Inflammatory macrophage treated with lipopolysaccharide for 1 hour (primary cell): ENCODE data around the gene ZNF185.

Experiments used
- DNase-seq, 2 donors: peaks; one replicate each; pipeline ENCODE4 v3.0.0-alpha.2; 2020 to 2022

The ZNF185 gene

GRCh38 chrX:152918707-152919106 lies 20.8 kb downstream of the ZNF185 start:
- DNase-seq, result no peak

GRCh38 chrX:152923599-152923998 lies 25.7 kb downstream of the ZNF185 start:
- DNase-seq, result no peak

GRCh38 chrX:152925835-152926234 lies 28.0 kb downstream of the ZNF185 start:
- DNase-seq, result no peak

DNA sequence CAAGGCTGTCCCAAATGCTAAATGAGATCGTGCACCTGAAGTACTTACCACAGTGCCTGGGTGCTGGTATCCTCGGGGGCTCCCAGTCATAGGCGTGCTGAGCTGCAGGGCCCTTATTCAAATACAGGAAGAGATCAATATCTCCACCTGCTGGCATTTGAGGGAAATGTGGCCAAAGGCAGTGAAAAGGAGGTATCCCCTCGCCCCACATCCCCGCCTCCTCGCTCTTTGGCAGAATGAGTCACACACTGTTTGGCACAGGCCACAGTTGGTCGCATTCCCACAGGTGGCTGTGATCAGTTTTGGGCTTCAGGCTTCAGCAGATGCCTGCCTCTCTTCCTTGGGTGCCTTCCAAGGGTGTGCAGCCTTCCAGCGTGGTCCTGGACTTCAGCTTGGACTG lies 28.4 kb downstream of the ZNF185 start:
- peak; percentile 33 to 51 for DNase-seq

- DNase-seq, result peak in 1 of 2 donors; percentile 29
Measured at GRCh38 chrX:152926923-152927322, 29.1 kb downstream of the ZNF185 start.

DNA sequence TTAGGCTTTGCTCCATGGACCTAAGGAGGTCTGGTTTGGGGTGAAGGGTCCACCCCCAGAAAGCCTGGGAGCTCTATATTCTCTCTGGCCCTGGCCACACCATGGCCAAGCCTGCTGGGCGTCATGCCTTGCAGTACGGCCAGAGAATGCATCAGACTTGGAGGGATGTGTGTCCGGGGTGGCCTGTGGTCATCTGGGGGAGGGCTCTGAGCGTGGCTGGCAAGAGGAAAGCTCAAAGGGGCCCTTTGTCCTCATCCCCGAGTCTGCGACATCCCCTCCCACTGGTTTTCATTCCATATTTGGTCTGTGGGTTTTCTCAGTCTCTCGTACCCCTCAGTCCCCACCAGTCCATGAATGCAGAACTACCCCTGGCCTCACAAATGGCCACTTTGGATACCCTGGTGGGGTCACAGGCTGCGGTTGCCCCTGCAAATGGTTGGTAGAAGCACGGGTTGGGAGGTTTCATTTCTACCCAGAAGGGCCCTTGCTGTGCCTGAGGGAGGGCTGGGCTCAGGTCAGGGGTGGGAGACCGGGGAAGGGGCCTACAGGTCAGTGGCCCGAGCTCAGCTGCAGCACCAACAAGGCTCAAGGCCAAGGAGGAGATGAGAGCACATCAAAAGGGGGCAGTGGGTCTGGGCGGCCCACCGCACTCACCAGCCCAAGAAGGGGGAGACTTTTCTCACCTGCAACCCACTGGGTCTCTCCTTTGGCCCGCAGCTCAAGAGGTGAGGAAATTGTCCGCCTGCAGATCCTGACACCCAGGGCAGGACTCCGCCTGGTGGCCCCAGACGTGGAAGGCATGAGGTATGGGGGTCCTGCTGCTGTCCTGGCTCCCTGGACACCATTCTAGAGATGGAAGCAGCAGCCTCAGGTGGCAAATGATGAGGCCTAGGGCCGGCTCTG lies 30.2 kb downstream of the ZNF185 start:
- no peak for DNase-seq

DNA sequence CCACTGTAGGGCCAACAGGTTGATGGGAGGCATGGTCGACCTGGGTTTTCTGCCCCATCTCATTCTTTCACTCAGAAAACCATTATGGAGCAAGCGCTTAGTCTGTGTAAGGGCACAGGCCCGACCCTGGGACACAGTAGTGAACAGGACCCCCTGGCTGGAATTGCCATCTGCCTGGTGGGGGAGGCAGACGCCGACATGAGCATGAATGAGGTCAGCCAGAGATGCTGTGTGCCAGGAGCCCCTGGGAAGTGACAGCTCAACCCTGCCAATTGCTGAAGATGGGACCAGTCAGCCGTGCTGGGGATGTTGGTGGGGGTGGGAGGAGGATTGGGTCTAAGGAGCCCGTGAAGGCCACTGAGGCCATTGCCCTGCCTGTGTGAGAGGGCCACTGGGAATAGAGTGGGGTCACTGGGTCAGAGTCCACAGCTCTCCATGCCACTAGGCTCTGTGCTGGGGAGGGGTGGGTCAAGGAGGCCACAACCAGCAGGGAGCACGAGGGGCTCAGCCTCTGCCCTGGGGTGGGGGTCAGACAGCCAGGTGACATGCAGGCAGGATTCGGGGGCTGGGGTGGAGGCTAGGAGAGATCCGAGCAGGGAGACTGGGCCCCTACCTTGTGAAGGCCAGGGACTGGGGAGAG lies 31.0 kb downstream of the ZNF185 start:
- DNase-seq, result no peak

DNA sequence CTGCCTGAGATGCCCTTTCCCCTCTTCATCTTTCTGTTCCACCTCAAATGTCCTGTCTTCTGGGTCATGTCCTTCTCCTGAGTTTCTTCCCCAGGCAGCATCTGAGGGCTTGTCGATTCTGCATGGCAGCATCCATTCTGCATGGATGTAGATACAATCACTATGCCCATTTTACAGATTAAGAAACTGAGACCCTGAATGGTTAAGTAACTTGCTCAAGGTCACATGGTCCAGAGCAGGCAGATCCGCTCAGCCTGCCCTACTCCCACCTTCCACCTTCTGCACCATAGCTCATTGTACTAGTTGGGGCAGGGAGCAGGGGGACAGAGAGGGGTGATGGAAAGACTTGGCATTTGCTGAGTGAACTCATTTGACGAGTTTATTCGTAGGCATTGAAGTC lies 32.0 kb downstream of the ZNF185 start:
- DNase-seq, result no peak

GRCh38 chrX:152930516-152930915 lies 32.6 kb downstream of the ZNF185 start:
- no peak for DNase-seq

- no peak for DNase-seq
Measured at GRCh38 chrX:152932144-152932543, 34.3 kb downstream of the ZNF185 start.

- no peak for DNase-seq
Measured at GRCh38 chrX:152932598-152933175, 34.8 kb downstream of the ZNF185 start.

DNA sequence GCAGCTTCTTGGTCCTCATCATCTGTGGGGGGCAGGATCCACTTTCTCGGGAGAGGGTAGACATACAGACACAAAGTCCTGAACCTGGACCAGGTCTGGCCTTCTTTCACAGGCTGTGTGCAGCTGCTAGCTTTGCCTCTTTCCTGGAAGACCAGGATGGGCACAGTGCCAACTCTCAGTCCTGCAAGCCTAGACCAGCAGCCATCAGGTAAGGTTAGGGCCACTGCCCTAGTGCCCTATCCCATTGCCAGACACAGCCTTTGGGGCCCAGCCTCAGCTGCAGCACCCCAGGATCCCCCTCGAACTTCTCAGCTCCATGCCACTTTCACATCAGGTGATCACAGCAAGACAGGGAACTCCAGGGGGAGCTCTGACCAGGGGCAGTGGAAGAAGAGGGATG lies 38.4 kb downstream of the ZNF185 start:
- DNase-seq, result no peak

- DNase-seq, result no peak
Measured at GRCh38 chrX:152937236-152937635, 39.4 kb downstream of the ZNF185 start.

GRCh38 chrX:152941328-152942076 lies 43.6 kb downstream of the ZNF185 start:
- DNase-seq, result peak; percentile 86 to 89

GRCh38 chrX:152942077-152942442 lies 44.2 kb downstream of the ZNF185 start:
- no peak for DNase-seq

- no peak for DNase-seq
Measured at GRCh38 chrX:152943826-152944225, 46.0 kb downstream of the ZNF185 start.

- DNase-seq, result no peak
Measured at GRCh38 chrX:152945021-152945979, 47.4 kb downstream of the ZNF185 start.

DNA sequence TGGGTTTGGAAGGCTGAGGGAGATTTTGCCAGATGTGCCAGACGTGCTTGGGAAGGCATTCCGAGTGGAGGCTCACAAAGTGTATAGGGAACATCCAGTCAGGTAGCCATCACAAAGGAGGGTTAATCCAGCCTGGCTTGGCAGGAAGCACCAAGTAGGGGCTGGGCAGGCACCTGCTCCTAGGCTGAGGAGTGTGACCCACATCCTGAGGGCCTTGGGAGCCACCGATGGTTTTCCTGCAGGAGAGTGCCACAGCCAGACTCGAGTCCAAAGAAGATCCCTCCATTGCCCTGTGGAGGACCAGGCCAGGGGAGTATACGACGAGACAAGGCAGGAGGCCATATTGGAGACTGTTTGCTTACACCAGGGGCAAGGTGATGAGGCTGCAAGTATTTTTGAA lies 48.8 kb downstream of the ZNF185 start:
- no peak for DNase-seq
